RWPE1 (cell line): Measurements from ENCODE around the gene ARHGEF4.
"Not testable (repeated sequence)": the region's sequence is repeated elsewhere in the genome, so short reads cannot be mapped to it uniquely, and the experiment has no call there.

Experiments
- CTCF ChIA-PET: fragments of 350-600 bp; sonication (Branson Sonifier 250); formaldehyde crosslinking; extraction: SDS; loops from one replicate; lab custom pipeline; 2021; lab: Yijun Ruan, JAX
- POLR2A ChIA-PET: fragments of 400-600 bp; formaldehyde crosslinking; extraction: SDS; loops from one replicate; lab custom pipeline; 2020; ENCODE audit warnings: antibody characterized with exemption; ENCODE audit not compliant: low non-redundant PET; lab: Yijun Ruan, JAX
- DNase-seq: peaks from one replicate; pipeline ENCODE4 v3.0.0; 2012; ENCODE audit warnings: low spot score
- H3K27ac ChIP-seq: fragments of 450-650 bp; 2 replicates; pipeline ENCODE4 v1.5.1; 2017
- TF ChIP-seq, protein P1 (sequence below): fragments of 450-650 bp; conservative IDR thresholded peaks from 2 replicates; pipeline ENCODE4 v1.5.1; 2017; ENCODE audit warnings: low read depth, mild to moderate bottlenecking

ARHGEF4 gene

DNA sequence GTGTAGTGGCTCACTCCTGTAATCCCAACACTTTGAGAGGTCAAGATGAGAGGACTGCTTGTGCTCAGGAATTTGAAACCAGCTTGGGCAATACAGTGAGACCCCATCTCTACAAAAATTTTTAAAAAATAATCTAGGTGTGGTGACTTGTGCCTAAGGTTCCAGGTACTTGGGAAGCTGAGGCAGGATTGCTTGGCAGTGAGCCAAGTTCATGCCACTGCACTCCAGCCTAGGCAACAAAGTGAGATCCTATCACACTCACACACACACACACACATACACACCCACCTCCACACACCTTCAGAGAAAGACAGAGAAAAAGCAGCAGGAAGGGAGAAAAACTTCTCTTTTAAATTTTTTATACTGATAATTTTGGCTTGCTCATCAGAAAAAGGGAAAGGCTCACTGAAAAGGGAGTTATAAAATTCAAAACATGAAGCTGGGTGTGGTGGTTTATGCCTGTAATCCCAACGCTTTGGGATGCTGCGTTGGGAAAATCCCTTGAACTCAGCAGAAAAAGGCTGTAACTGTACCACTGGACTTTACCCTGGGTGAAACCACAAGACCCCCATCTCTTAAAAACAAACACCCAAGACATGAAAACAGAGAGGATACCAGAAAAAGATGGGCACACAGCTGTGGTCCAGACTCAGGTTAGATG, 230.9 kb downstream of the ARHGEF4 start:
- ChIA-PET CTCF (no interaction called here), POLR2A (no interaction called here)
- TF ChIP-seq, protein P1, sequence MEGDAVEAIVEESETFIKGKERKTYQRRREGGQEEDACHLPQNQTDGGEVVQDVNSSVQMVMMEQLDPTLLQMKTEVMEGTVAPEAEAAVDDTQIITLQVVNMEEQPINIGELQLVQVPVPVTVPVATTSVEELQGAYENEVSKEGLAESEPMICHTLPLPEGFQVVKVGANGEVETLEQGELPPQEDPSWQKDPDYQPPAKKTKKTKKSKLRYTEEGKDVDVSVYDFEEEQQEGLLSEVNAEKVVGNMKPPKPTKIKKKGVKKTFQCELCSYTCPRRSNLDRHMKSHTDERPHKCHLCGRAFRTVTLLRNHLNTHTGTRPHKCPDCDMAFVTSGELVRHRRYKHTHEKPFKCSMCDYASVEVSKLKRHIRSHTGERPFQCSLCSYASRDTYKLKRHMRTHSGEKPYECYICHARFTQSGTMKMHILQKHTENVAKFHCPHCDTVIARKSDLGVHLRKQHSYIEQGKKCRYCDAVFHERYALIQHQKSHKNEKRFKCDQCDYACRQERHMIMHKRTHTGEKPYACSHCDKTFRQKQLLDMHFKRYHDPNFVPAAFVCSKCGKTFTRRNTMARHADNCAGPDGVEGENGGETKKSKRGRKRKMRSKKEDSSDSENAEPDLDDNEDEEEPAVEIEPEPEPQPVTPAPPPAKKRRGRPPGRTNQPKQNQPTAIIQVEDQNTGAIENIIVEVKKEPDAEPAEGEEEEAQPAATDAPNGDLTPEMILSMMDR = no peak
- DNase-seq = no peak
- H3K27ac ChIP-seq = no peak overlapping the region

DNA sequence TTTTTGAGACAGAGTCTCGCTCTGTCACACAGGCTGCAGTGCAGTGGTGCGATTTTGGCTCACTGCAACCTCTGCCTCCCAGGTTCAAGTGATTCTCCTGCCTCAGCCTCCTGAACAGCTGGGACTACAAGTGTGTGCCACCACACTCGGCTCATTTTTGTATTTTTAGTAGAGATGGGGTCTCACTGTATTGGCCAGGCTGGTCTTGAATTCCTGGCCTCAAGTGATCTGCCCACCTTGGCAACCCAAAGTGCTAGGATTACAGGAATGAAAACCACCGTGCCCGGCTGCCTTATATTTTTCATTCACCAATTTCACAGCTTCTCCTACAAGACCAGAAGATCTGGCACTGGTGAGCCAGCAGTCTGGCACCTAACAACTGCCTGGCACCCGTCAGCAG, 231.5 kb downstream of the ARHGEF4 start:
- DNase-seq, CTCF ChIA-PET, POLR2A ChIA-PET, H3K27ac ChIP-seq: not testable (repeated sequence)

DNA sequence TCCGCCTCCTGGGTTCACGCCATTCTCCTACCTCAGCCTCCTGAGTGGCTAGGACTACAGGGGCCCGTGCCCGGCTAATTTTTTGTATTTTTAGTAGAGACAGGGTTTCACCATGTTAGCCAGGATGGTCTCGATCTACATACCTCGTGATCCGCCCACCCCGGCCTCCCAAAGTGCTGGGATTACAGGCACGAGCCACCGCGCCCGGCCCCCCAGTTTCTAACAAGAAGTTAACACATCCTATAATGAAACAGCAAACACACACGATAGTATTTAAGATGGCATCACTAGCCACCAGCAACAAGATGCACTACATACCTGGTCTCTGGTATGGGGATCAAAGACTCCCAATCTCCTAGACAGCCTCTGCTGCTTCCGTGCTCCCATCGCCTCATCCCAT, 238.9 kb downstream of the ARHGEF4 start:
- DNase-seq, H3K27ac ChIP-seq, CTCF ChIA-PET, POLR2A ChIA-PET: not testable (repeated sequence)

DNA sequence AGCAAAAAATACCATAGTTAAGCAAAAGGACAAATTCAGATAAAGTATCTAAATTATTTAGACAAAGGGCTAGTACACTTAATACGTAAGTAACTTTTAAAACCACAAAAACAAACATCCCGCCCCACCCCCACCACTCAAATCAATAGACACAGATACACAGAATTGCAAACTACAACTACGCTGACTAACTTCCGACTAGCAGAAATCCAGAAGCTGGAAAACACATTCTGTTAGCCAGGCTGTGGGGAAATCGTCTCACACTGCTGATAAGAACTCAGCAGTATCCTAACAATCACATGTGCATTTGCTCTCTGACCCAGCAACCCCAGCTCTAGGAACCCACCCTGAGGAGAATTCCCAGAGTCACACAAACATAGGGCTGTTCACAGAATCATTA, 240.0 kb downstream of the ARHGEF4 start:
- H3K27ac ChIP-seq = no peak overlapping the region

DNA sequence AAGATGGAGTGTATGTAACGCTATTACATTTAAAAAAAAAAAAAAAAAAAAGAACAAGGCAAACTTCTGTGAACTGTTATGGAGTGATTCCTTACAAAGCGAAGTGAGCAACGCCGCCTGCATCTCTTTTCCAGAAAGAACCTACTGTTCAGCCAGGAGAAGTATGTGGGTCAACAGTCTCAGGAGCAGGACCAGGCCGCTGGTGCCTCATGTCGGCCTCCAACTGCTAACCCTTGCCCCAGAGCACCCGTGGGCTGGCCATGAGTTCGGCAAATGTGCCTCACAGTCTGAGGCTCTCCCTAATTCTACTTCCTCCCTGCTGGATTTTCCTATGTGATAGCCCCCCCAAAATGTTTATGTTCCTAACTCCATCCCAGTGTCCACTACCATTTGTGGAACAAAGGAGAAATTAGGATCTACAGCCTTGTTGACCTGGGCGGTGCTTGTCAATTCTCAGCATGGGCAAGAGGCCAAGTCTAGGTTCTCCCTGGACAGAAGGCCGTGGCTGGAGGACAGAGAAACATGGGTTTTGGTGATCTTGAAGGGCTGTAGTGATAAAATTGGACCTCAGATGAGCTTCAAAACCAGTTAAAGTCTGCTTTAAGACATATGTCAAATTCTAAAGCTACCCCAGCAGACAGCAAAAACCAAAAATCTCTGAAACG, 240.6 kb downstream of the ARHGEF4 start:
- CTCF ChIA-PET = interaction anchor here (0.6 kb wide), 1 partner anchor 180 kb away, joined by 3 read pairs; no protein-coding TSS in a partner anchor
- H3K27ac ChIP-seq = no peak overlapping the region
- POLR2A ChIA-PET = no interaction called here
- no peak for DNase-seq
- TF ChIP-seq, protein P1 = no peak

More for the DNA sequence above, 240.0 kb downstream of the ARHGEF4 start:
- ChIA-PET CTCF (no interaction called here), POLR2A (interaction anchor here (0.7 kb wide), 1 partner anchor 11 kb away, joined by 10 read pairs; no protein-coding TSS in a partner anchor)
- TF ChIP-seq, protein P1 = no peak
- DNase-seq = no peak

DNA sequence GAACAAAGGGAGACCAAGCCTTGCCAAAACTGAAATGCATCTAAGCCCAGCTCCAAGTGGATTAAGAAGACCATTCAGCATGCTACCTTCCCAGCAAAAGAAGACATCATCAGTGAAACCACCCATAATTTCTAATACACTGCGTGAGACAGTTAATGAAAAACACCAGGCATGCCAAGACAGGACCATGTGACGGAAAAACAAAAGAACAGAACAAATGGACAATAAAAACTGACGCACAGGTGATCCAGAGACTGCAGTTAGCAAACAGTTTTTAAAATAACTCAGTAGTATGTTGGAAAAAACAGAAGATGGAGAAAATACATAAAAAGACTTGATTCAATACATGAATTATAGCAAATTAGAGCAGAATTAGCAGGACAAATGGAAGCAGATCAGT, 241.3 kb downstream of the ARHGEF4 start:
- no peak overlapping the region for H3K27ac ChIP-seq
- TF ChIP-seq, protein P1 = no peak
- POLR2A ChIA-PET = no interaction called here
- CTCF ChIA-PET = no interaction called here
- DNase-seq = no peak

DNA sequence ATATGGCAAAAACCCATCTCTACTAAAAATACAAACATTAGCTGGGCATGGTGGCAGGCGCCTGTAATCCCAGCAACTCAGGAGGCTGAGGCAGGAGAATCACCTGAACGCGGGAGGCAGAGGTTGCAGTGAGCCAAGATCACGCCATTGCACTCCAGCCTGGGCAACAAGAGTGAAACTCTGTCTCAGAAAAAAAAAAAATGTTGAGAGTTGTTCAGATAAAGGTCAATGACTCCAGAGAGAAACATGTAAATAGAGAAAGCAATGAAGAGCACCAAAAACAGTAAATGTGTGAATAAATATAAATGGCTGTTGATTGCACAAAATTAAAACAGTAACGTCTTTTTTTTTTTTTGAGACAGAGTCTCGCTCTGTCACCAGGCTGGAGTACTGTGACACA, 243.2 kb downstream of the ARHGEF4 start:
- CTCF ChIA-PET, H3K27ac ChIP-seq, DNase-seq, POLR2A ChIA-PET: not testable (repeated sequence)

DNA sequence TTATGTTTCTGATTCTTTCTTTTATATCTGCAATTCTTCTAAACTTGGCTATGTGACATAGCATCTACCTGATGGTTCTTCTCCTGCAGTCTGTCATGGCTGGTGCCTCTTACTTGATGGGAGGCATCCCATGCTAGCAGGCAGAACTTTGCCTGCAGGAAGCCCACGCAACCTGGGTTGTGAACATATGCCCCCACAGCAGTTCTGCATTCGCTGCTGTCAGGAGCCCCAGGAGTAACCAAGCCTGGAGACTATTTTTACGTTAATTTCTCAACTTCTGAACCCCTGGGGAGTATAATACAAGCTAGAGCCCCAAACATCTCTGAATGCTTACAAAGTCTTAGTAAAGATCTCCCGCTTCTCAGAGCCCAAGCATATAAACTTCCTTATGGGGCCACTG, 244.5 kb downstream of the ARHGEF4 start:
- CTCF ChIA-PET = no interaction called here
- TF ChIP-seq, protein P1 = no peak
- DNase-seq = no peak
- POLR2A ChIA-PET = no interaction called here
- no peak overlapping the region for H3K27ac ChIP-seq
